Lower leg skin (tissue), 3 donors: ENCODE data around the gene GLRA1.

Experiments used
- CTCF ChIP-seq, 3 donors: fragments of 450-650 bp; IDR thresholded peaks; one replicate each; pipeline ENCODE4 v1.5.1; 2016; ENCODE audit warnings: antibody characterized with exemption in 3 of 3, mild to moderate bottlenecking in 3 of 3, moderate library complexity in 2 of 3
- POLR2A ChIP-seq, 2 donors: fragments of 450-650 bp; IDR thresholded peaks; one replicate each; pipeline ENCODE4 v1.6.1; 2016 to 2017; ENCODE audit warnings: antibody characterized with exemption in 2 of 2, mild to moderate bottlenecking in 1 of 2, moderate library complexity in 1 of 2

- no peak for TF ChIP-seq CTCF (IDR thresholded peaks at IDR 0.05)
- no peak for TF ChIP-seq POLR2A (IDR thresholded peaks at IDR 0.05)
Measured at GRCh38 chr5:151822141-151822540, 102.5 kb downstream of the GLRA1 start.
